ENCODE results near the gene SPIRE2. TPM values are rescaled to one million over a fixed set of nuclear protein-coding genes. Genes with fewer than 3 reads are reported as not detected.

SPIRE2 gene
- total and polyA plus RNA-seq, 2 of the 13 experiments (the other 11 are each of a cell fraction or from before 2014, with no cell fraction given): 13.3 to 37.5 TPM

GRCh38 chr16:89827383-89828198, 684 bp upstream of the SPIRE2 start (continued):
- no peak for TF ChIP-seq AHDC1 (CRISPR knock-in tag; IDR thresholded peaks at IDR 0.05; ENCODE audit: borderline replicate concordance)
- TF ChIP-seq, protein P1, sequence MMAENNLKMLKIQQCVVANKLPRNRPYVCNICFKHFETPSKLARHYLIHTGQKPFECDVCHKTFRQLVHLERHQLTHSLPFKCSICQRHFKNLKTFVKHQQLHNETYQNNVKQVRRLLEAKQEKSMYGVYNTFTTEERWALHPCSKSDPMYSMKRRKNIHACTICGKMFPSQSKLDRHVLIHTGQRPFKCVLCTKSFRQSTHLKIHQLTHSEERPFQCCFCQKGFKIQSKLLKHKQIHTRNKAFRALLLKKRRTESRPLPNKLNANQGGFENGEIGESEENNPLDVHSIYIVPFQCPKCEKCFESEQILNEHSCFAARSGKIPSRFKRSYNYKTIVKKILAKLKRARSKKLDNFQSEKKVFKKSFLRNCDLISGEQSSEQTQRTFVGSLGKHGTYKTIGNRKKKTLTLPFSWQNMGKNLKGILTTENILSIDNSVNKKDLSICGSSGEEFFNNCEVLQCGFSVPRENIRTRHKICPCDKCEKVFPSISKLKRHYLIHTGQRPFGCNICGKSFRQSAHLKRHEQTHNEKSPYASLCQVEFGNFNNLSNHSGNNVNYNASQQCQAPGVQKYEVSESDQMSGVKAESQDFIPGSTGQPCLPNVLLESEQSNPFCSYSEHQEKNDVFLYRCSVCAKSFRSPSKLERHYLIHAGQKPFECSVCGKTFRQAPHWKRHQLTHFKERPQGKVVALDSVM (CRISPR knock-in tag; IDR thresholded peaks at IDR 0.05): 0 out of 2 replicates have a peak, but pooled peaks have one; percentile 6
- no peak for TF ChIP-seq ZNF639 (CRISPR knock-in tag; conservative IDR thresholded peaks at IDR 0.05)
- no peak for TF ChIP-seq THAP11 (CRISPR knock-in tag; IDR thresholded peaks at IDR 0.05)
- no peak for TF ChIP-seq ZNF367 (CRISPR knock-in tag; IDR thresholded peaks at IDR 0.05; ENCODE audit: borderline replicate concordance)
- TF ChIP-seq PHF5A (CRISPR knock-in tag; IDR thresholded peaks at IDR 0.05; ENCODE audit: low read depth, unreplicated experiment): no peak
- no peak for TF ChIP-seq SP140L (CRISPR knock-in tag; IDR thresholded peaks at IDR 0.05; ENCODE audit: borderline replicate concordance)
- TF ChIP-seq ZSCAN31 (CRISPR knock-in tag; IDR thresholded peaks at IDR 0.05; ENCODE audit: low read depth): no peak
- no peak for TF ChIP-seq TGIF2 (CRISPR knock-in tag; IDR thresholded peaks at IDR 0.05)
- TF ChIP-seq, protein P2, sequence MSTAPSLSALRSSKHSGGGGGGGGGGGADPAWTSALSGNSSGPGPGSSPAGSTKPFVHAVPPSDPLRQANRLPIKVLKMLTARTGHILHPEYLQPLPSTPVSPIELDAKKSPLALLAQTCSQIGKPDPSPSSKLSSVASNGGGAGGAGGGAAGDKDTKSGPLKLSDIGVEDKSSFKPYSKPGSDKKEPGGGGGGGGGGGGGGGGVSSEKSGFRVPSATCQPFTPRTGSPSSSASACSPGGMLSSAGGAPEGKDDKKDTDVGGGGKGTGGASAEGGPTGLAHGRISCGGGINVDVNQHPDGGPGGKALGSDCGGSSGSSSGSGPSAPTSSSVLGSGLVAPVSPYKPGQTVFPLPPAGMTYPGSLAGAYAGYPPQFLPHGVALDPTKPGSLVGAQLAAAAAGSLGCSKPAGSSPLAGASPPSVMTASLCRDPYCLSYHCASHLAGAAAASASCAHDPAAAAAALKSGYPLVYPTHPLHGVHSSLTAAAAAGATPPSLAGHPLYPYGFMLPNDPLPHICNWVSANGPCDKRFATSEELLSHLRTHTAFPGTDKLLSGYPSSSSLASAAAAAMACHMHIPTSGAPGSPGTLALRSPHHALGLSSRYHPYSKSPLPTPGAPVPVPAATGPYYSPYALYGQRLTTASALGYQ (CRISPR knock-in tag; IDR thresholded peaks at IDR 0.05): no peak
- TF ChIP-seq POLR2G (IDR thresholded peaks at IDR 0.05; ENCODE audit: low read depth, low read length): peak; percentile 69
- TF ChIP-seq PHF21A (CRISPR knock-in tag; IDR thresholded peaks at IDR 0.05): peak; percentile 86
- no peak for TF ChIP-seq ZNF7 (CRISPR knock-in tag; IDR thresholded peaks at IDR 0.05)
- TF ChIP-seq PBX2 (CRISPR knock-in tag; IDR thresholded peaks at IDR 0.05): no peak
- no peak for TF ChIP-seq MLLT10 (CRISPR knock-in tag; IDR thresholded peaks at IDR 0.05)
- TF ChIP-seq ZNF501 (CRISPR knock-in tag; IDR thresholded peaks at IDR 0.05): no peak; the same call in 1 of the 2 replicates
- peak; percentile 43; the same call in 1 of the 2 replicates for TF ChIP-seq FOXA3 (CRISPR knock-in tag; IDR thresholded peaks at IDR 0.05)
- no peak for TF ChIP-seq IKZF1 (IDR thresholded peaks at IDR 0.05)

Data from HepG2 (cell line).